Choroid plexus epithelial cell (primary cell): Measurements from ENCODE around the gene FAM120A.
"Not testable (repeated sequence)": the region's sequence is repeated elsewhere in the genome, so short reads cannot be mapped to it uniquely, and the experiment has no call there.

Source experiments
- DNase-seq: peaks from one replicate; pipeline ENCODE4 v3.0.0-alpha.2; 2010; ENCODE audit warnings: low read depth
- H3K4me3 ChIP-seq: 2 replicates; pipeline ENCODE4 v1.5.1; 2011; ENCODE audit warnings: low read depth, mild to moderate bottlenecking, control low read depth, low read length, moderate library complexity
- TF ChIP-seq, protein P1 (sequence below): conservative IDR thresholded peaks from 2 replicates; pipeline ENCODE4 v1.5.1; 2011; ENCODE audit warnings: low read depth, mild to moderate bottlenecking, control low read depth, inconsistent platforms, low read length, moderate library complexity

Gene FAM120A

DNA sequence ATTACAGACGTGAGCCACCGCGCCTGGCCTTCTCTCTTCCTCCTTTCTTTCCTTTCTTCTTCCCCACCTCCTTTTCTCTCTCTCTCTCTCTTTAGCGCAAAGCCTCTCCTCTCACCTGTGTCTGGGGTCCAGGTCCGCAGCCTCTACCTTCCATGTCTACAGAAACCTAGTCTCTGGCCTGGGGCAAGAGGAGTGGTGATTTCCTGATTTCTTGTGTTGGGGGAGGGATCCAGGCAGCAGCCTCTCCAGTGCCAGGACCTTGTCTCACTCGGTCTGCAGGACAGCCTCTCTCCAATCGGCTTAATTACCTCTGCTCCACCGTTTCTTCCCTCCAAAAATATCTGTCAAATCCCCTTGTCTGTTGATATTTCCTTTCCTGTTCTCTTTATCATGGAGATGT is 16.1 kb upstream of the FAM120A start:
- TF ChIP-seq, protein P1, sequence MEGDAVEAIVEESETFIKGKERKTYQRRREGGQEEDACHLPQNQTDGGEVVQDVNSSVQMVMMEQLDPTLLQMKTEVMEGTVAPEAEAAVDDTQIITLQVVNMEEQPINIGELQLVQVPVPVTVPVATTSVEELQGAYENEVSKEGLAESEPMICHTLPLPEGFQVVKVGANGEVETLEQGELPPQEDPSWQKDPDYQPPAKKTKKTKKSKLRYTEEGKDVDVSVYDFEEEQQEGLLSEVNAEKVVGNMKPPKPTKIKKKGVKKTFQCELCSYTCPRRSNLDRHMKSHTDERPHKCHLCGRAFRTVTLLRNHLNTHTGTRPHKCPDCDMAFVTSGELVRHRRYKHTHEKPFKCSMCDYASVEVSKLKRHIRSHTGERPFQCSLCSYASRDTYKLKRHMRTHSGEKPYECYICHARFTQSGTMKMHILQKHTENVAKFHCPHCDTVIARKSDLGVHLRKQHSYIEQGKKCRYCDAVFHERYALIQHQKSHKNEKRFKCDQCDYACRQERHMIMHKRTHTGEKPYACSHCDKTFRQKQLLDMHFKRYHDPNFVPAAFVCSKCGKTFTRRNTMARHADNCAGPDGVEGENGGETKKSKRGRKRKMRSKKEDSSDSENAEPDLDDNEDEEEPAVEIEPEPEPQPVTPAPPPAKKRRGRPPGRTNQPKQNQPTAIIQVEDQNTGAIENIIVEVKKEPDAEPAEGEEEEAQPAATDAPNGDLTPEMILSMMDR = no peak
- no peak for DNase-seq
- H3K4me3 ChIP-seq = no peak overlapping the region

DNA sequence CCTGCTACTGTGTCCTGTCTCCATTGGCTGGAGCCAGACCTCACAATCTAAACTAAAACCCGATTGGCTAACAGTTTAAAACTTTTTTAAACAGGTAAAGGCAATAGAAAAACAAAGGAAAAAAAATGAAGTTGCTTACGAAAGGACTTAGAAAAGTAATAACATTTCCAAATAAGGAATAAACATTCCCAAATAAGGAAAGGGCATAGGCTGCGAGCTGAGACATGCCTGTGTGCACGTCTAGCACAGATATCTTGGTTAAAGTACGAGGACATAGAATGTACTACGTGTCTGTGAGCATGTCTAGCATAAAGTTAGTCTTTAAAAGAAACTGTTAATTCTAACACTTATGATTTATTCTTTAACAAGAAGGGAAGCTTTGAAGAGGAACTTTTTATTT is 15.3 kb upstream of the FAM120A start:
- H3K4me3 ChIP-seq = no peak overlapping the region
- DNase-seq = no peak
- TF ChIP-seq, protein P1 = no peak

DNA sequence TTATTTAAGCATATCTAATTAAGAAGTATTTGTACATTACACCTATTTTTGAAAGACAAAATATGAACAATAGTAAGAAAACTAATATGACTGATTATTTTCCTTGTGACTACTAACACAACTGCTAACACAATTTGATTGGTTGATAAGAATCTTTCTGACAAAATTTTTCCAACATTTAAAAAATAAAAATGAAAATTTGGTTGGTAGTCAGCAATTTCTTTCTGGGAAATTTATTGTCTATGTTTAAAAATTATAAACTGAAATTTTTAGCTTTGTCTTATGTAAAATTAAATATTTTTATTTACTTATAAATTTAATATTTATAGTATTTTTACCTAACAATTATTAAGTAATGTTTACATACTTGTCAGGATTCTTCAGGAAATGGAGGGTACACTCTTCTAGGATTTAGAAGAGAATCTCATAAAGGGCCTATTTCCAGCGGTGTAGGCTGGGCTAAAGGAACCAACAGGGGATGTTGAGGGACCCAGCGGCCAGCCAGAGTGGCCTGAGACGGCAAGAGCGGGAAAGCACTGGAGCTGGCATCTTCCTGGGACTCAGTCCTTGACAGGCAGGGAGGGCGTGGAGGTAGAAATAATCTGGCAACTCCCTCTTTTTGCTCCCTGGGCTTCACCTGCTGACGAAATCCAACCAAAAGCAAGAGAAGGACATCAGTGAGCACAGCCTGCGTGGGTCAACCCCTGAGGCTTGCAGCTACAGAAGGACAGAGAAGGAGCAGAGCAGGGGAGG is 14.7 kb upstream of the FAM120A start:
- H3K4me3 ChIP-seq = no peak overlapping the region
- TF ChIP-seq, protein P1 = no peak
- DNase-seq = no peak

DNA sequence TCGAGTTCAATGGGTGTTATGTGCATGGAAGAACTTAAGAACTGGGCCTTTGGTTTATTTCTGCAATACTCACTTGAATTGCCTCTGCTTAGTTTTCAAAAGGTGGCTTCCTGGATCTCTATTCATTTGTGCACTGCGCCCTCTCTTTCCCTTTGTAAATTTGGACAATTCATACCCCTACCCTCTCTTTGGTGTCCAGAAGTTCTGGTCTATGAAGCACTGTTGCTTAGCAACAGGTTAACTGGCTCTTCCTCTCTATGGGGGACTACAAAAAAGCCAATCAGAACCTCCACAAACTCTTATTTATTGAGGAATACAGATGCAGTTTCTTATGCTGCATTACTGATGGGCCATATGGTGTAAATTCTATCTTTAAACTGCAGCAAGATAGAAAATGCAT is 13.5 kb upstream of the FAM120A start:
- TF ChIP-seq, protein P1 = no peak
- no peak for DNase-seq
- no peak overlapping the region for H3K4me3 ChIP-seq

DNA sequence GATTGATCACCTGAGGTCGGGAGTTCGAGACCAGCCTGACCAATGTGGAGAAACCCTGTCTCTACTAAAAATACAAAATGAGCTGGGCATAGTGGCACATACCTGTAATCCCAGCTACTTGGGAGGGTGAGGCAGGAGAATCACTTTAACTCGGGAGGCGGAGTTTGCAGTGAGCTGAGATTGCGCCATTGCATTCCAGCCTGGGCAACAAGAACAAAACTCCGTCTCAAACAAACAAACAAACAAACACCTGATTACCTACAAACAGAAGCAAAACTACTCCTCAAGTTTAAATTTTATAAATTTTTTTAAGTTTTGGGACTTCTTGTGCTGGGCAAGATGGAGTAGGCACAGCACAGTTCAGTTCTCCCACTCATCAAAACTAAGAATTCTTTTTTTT is 12.2 kb upstream of the FAM120A start:
- H3K4me3 ChIP-seq, DNase-seq: not testable (repeated sequence)

DNA sequence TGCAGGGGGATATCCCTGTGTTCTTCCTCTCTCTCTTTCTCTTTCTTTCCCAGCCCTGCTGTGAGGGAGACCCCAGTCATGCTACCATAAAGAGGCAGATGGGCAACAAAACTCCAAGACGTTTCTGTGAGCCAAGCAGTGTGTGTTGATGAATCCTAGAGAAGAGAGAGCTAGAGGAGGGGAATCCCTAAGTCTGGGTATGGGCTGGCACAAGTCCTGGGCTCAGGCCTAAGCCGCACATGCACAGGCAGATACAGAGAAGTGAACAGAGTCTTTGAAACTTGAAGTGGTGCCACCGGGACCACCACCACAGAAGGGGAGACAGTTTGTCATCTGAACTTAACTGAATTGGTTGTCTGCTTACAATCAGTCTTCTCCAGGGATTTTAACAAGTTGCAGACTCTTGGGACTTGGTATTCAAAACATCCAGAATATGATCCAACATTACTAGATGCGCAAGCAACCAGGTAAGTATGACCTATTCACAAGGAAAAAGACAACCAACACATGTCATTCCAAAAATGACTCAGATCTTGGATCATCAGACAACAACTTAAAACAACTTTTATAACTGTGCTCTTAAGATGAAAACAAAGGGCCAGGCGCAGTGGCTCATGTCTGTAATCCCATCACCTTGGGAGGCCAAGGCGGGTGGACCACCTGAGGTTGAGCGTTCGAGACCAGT is 10.4 kb upstream of the FAM120A start:
- TF ChIP-seq, protein P1 = no peak

DNA sequence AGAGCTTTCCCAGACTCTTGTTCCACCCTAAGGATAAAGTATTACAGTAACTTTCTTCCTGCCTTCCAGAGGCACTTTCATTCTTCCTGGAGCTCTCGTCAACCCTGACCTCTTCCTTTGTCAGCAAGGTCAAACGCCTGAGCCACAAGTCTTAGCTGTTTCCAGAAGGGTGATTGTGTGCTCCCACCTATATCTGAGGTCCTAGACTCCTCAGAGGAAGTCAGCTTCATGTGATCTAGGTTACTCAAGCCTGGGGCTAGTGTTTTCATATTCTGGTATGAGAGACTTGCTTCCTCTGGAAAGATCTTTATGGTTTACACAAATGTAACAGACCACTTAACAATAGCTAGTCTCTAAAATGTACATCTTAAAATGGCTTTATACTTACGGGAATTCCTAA is 5.4 kb upstream of the FAM120A start:
- H3K4me3 ChIP-seq = no peak overlapping the region
- TF ChIP-seq, protein P1 = no peak
- DNase-seq = no peak

More for the DNA sequence above, 10.4 kb upstream of the FAM120A start:
- no peak for DNase-seq
- no peak overlapping the region for H3K4me3 ChIP-seq
